ENCODE results near the gene PTPRK. TPM values are rescaled to one million over a fixed set of nuclear protein-coding genes. Genes with fewer than 3 reads are reported as not detected.
A peak's percentile ranks its signal among the peaks of the same experiment; 100 is the strongest.

Gene PTPRK
- polyA plus RNA-seq, 3 donors = 46.9 to 52.3 (median 51.2) TPM

DNA sequence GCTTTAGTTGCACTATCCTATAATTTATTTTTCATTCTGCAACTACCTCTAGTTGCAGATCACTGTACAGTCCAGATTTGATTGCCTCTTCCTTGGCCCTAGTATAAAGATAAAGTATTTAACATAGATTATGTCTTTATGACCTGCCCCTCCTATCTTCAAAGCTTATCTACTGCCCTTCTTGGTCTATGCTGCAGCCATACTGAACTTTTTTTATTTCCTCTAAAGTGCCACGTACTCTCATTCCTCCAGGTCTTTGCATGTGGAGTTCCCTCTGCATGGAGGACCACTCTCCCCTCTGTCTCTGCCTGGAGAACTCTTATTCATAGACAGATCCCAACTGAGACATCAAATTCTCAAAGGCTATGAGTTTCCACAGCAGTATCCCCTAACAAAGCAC is 168.0 kb downstream of the PTPRK start:
- no peak for DNase-seq

DNA sequence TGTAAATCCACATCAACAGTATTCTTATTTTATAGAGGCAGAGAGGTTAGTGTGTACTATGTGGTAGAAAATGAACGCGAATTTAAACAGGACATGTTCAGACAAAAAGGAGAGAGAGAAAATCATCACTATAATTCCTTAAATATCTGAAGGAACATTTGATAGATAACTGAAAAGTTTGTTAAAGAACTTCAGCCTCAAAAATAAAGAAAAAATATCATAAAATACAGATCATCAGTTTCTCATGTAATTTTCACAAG is 169.2 kb downstream of the PTPRK start:
- DNase-seq = no peak

DNA sequence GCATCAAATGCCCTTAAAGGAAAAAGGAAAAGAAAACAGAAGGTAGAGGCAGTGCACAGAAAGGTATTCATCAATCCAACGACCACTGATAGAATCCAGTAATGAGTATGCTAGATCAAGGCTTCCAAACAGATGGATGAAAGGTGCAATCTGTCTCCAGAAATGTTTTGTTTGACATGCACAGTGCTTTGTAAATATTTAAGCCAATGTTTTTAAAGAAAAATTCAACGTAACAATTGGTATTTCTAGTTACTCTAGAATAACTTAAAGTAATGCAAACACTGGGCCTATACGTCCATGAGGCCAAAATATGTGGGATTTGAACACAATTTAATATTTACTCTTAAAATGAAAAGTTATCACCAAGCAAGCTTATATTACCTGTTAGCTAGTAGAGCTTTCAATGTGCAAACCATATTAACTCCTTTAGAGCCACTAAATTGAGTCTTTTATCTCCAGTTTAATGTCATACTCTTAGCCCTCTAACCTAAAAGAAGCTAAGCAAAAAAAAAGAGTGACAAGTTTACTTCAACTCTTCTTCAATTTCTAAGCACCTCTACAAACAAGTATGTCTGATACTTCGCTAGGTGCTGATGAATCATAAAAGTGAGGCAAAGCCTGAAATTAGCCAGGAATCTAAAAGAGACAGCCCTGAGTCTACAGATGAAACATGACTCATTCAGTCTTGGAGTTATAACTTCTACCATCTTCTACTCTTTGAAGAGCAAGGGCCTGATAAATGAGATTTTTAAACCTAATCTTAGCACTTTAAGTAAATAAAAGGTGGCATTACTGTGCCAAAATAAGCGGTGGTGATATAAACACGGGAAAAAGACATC is 169.8 kb downstream of the PTPRK start:
- no peak for DNase-seq

DNA sequence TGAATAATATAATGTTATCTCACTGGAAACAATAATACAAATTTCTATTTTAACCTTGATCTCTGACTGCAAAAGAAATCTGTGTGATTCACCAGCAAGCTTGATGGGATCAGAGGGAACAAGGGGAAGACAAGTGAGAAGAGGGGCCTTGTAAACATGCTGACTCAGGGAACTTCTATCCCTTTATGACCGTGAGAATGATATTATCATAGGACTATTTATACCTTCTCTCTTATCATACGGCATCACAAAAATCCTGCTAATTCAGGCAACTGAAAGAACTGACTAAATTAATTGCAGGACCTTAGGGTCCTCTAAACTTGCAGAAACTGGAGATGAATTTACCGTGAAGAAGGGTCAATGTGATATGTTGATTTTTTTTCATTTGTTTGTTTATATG is 173.3 kb downstream of the PTPRK start:
- no peak for DNase-seq

DNA sequence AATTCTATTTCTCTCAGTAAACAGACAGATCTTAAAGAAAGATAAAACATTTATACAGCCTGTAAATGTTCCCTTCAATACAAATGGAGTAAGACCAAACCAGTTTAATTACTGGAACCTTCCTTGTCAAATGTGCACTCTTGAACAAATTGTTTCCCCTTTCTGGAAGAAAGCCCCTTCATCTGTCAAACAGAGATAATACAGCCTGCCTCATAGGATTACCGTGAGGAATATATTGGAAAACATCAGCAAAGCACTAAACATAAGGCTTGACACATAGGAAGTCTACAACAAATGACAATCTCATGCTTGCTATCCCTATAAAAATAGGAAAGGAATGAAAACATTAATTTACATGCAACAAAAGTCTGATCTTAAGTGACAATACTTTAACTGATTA is 173.8 kb downstream of the PTPRK start:
- no peak for DNase-seq

DNA sequence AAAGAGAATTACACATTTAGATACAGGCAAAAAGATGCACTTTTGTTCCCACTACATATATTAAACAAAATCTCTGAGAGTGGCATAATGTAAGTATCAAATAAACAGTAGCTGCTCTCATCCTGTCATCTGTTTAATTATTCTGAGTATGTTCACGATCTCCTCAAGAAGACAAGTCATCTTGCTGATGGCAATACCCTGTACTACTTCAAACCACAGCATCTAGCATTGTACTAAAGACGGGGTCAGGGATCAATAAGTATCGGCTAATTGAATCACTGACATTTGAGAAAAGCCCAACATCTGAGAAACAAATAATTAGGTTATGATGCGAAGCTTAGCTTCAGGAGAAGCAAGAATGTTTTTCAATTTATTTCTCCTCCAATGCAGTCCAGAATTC is 175.1 kb downstream of the PTPRK start:
- DNase-seq = no peak

DNA sequence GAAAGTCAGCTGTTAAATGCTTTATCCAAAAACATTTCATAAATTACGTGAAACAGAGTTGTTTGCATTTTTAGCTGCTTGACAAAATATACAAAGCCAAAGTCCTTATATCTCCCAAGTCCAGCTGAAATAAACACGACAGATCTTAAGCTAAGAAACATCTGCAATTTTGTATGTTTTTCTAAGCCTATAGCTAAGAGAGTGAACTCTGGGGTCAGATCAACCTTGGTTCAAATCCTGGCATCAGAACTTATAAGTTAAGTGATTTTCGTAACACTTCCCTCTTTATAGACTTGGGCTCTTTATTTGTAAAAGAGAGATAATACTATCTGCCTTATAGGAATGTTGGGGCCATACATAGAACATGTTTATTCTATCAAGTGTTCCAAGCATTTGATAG is 176.7 kb downstream of the PTPRK start:
- peak; percentile 23 for DNase-seq

DNA sequence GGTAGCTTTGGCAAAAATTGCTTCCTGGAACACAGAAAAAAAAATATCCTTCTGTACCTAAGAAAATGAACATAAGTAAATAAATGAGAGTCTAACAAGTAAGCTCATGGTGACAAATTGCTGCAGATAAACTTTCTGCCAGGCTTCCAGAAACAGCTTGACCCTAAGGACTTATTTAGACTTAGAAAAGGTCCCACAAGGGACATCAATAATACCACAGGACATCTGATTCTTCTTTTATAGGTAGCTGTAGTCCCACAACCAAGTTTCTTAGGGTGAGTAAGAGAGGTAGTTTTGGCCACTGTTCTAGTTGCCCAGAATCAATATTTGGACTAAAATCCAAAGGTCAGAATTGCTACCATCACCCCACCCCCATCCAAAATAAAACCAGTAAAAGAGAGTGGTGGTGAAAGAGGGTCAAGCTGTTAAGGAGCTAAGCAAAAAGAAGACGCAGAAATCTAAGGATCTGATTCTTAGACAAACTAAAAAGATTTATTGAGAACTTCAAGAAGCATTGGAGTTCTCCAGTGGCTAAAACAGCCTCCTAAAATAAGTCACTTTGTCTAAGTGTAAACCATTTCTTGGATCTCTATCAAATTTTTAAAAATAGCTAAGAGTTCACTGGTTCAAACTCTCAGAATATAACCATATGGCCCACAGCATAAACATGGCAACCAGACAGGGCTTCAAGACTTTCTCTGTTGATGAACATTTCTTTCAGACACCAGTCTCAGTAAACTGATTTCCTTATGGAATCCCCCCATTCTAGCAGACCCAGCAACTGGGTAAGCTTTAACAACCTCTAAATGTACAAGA is 180.6 kb downstream of the PTPRK start:
- peak; percentile 40 for DNase-seq

DNA sequence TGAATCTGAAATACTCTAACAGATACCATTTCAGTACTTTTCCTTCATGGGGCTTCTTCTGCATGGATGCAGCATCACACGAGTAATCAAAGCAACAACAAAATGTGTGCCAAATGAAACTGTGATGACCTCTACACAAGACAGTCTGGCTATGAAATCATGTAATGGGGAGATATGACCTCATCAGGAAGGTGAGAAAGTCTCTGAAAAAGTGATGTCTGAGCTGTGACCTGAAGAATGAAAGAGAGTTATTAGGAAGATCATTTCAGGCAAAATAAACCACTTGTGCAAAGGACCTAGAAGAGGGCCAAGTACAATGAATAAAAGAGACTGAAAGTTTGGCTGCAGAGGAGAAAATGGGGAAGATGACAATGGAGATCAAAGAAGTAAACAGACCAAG is 182.8 kb downstream of the PTPRK start:
- no peak for DNase-seq

DNA sequence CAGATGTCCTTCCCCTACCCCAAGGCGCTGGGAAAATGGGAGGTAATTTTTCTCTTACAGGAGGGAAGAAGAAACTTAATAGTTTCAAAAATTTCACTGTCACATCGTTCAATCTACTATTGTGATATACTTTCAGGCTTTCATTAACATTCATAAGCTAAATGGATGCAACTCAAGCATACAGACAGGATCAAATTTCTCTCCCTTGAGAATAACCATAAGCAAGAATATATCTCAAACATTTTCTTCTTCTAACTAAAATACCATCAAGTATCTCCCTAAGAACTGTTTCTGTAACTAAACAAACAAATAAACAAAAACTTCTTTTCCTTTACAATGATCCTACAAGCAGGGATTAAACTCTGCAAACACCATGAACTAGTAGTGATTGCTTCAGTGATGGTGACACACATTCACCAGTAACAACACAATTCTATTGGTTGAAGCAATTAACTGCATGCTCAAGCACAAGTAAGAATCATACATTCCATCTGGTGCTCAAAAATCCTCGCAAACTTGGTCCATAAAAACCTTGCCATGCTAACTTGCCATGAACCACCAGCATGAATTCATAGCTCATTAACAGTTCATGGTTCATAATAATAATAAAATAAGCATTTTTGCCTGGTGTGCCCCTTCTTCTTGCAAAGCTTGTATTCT is 183.8 kb downstream of the PTPRK start:
- no peak for DNase-seq

DNA sequence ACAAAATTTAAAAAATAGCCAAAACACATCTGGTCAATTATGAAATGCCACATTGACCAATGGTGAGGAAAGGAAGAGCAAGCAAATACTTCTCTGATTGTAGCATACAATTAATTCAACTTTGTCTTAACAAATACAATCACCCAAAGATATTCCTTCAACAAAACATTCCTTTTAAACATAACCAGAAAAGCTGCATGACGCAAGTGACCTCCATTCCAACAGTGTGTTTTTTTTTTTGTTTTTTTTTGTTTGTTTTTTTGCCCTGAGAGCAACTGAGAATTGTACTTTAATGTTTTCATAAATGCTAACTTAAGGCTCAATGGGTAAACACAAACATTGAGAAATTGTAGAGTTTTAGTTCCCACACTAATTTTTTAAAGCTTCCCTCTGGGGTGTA is 184.4 kb downstream of the PTPRK start:
- no peak for DNase-seq

DNA sequence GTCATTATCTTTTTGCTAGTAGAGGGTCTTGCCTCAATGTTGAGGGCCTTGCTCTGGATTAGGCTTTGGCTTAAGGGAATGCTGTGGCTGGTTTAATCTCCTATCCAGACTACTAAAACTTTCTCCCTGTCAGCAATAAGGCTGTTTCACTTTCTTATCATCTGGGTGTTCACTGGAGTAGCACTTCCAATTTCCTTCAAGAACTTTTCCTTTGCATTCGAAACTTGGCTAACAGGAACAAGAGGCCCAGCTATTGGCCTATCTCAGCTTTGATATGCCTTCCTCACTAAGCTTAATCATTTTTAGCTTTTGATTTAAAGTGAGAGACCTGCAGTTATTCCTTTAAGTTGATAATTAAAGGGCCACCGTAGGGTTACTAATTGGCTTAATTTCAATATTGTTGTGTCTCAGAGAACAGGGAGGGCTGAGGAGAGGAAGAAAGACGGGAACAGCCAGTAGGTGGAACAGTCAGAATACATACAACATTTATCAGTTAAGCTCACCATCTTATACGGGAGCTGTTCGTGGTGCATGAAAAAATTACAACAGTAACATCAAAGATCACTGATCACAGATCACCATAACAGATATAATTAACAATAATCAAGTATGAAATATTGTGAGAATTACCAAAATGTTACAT is 186.7 kb downstream of the PTPRK start:
- DNase-seq = no peak

DNA sequence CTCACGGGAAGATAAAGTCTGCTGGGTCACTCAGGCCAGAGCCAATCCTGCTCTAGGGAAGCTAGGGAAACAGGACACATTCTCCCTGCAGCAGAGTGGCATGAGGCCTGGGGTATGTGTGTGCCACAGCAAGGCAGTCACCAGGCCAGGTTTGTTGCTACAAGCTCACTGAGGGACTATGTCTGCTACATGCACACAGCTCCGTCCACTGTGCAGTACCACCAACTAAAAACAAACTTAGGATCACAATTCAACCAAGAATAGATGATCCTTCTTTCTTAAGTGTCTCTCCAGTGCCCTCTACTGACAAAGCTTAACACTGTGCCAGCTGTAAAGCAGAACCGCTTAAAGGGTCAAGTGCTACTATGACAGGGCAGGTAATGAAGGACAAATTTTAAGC is 192.5 kb downstream of the PTPRK start:
- DNase-seq = no peak

DNA sequence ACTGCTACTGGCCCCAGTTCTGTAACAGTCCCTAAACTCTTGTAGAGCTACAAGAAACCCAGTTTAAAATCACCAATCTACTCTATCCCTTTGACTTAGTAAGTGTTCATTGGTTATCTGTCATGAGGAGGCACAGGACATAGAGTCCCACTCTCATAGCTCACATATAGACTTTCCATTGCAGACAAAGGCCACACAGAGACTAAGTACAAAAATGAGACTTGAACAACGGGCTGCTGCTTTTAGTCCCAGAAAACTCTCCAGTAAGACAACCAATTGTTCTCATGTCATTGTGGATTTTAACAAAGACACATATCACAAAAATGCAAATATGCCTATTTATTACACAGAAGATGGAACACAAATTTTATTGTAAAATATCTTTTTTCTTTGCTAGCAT is 197.4 kb downstream of the PTPRK start:
- no peak for DNase-seq

DNA sequence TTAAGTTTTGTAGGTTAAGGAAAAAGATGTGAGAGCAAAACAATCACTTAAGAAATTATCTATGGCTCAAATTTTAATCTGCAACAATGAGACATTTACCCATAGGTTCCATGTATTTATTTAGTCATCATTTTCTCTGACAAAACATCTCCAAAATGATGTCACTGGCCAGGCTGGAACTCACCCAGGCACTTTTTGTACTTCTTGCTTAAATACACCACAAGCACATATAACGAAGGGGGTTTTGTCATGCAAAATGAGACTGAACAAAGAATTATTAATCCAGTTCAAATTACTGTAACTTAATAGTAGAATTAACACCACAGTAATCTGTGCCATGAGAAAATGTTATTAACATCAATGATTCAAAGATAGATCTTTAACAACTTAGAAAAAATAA is 200.5 kb downstream of the PTPRK start:
- no peak for DNase-seq

DNA sequence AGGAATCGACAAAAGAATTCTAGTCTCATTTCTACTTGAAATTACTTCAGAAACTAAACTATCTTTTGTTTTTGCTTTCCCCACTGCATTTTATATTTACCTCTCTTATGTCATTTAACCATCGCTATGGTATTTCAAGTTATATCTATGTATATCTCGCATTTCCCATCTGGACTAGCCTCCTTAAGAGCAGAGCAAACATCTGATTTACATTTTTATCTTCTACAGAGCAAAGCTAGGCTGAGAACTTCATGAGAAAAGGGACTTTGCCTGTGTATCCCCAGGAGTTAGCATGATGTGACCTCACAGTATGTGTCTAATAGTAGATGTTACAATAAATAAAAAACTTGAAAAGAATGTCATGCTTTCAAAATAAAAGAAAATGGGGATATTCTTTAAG is 201.2 kb downstream of the PTPRK start:
- no peak for DNase-seq

DNA sequence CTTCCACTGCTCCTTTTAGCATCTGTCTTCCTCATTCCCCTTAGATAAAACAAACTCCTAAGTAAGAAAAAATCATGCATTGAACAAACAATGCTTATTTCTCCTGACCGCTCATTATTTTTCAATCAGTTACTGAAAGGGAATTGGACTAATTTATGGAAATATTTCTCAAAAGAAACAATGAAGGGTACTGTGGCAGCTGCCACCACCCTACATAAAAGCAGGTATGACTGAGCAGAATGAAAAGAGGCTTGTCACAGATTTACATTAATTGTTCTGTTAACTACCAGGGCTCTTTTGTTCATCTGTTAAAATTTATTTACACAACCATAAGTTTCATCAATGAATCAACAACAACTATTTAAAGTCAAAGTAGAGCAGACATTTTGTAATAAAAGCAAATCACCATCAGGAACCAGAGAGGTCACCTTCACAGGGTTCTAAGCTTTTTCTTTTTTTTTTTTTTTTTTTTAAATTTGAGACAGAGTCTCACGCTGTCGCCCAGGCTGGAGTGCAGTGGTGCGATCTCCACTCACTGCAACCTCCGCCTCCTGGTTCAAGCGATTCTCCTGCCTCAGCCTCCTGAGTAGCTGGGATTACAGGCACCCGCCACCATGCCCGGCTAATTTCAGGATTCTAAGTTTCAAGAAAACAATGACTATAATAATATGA is 204.0 kb downstream of the PTPRK start:
- DNase-seq = no peak

DNA sequence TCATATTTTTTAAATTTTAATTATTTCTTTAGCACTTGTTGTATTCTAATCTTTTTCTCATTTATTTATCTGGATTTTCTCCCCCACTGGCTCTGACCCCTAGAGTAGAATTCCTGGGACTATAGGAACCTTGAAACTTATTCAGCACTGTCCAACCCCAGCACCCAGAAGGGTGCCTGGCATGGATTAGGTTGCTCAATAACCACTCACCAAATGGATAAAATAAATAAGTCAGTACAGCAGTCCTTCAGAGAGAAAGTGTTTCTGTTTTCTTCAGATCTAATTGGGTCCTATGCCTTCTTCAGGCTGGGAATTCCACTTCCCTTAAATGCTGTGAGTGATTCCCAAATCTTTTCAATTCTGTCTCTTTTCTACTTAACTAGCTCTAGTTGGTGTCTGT is 206.2 kb downstream of the PTPRK start:
- DNase-seq = no peak

DNA sequence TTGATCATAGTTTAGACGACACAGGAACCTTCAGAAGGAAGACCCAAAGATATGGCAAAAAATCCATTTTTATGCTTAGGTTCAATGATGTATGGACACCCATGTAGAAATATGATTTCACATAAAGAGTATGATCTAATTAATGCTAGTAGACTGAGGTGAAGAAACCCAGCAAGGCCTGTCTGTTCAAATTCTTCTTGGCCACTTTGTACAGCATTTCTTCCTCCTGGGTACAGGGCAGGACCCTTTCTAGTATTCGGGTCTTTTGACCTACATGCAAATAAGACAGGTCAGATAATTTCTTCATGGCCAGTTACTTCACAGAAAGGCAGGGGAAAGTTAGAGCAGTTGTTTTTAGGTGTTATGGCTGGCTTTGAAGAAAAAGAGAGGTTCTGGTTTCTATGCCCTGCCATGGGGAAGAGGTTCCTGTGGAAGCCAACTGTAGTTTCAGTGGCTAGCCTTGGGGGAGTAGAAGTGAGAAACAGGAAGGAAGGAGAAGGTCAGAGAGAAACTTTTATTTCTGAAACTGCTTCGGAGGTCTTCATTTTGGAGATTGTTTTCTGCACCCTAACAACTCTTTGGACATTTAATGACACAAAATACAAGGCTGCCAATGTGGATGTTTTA is 208.3 kb downstream of the PTPRK start:
- DNase-seq = no peak

DNA sequence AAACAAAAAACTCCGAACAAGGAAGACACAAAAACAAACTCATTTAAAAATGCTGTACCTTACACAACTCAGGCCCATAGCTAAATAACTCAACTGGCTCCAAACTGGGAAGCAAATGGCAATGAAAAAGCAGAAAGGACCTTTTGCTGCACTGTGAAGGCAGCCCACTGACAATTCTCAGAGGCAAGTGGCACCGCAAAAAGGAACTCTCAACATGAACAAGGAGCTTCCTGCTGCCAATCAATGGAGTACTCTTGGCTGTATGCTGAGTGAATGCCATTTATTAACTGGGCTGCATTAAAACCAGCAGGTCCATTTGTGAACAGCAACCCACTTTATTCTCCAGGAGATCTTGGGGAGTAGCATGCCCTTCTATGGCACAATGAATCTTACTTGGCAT is 209.9 kb downstream of the PTPRK start:
- DNase-seq = no peak

DNA sequence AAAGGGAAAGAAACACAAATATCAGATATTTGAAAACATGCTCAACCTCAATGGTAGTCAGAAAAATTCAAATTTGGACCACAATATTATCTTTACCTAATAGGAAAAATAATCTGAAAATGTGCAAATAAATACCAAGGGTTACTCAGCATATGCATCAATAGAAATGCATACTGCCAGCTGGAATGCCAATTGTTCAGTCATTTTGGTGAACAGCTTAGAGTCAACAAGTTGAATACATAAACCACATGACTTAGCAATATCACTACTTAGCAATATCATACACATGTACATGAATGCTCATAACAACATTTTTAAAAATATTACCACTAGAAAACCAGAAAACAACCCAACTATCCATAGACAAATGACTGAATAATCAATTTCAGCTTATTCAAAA is 212.7 kb downstream of the PTPRK start:
- no peak for DNase-seq

DNA sequence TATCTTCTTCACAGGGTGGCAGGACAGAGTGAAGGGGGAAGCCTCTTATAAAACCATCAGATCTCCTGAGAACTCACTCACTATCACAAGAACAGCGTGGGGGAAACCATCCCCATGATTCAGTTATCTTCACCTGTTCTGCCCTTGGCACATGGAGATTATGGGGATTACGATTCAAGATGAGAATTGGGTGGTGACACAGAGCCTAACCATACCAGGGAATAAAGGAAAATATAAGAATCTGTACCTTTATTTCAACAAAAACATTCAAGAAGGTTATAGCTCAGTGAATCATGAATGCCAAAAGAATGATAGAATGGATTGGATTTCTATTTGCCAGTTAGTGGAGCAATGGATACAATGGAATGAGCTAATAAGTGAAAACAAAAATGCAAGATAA is 214.4 kb downstream of the PTPRK start:
- no peak for DNase-seq
